Dermis blood vessel endothelial cell (primary cell): ENCODE results near the gene INO80B. TPM values are rescaled to one million over a fixed set of nuclear protein-coding genes. Genes with fewer than 3 reads are reported as not detected.
"Not testable (repeated sequence)": the region's sequence is repeated elsewhere in the genome, so short reads cannot be mapped to it uniquely, and the experiment has no call there.

ENCODE experiments used
- DNase-seq: peaks from one replicate; pipeline ENCODE4 v3.0.0; 2010
- total RNA-seq: library from RNA; depleted of rRNA; stranded (reverse); fragments of >200 nt; gene quantifications from 2 replicates; pipeline ENCODE4 v1.2.3, GENCODE V29; 2014

INO80B gene
- total RNA-seq, 1 donor from 2014 or later, result 24.0 TPM

- no peak for DNase-seq
Observed at GRCh38 chr2:74426181-74426758, 28.6 kb upstream of the INO80B start.

- no peak for DNase-seq
Observed at GRCh38 chr2:74427551-74427950, 27.3 kb upstream of the INO80B start.

DNA sequence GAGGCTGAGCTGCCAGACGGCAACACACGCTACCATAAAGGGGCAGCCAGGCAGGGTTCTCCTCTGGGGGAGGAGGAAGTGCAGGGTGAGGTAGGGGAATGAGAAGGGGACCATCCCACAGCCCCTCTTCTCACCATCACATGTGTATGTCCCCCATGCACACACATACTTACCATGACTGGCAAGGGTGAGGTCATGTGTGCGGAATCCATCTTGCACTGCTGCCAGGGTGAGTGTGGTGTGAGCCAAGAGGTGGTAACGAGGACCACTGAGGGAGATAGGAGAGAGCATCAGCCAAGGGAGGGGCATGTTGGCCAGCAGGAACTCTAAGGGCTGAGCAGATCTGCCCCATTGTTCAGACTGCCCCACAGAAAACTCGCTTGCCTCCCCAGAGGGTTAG is 26.2 kb upstream of the INO80B start:
- DNase-seq, result no peak

DNA sequence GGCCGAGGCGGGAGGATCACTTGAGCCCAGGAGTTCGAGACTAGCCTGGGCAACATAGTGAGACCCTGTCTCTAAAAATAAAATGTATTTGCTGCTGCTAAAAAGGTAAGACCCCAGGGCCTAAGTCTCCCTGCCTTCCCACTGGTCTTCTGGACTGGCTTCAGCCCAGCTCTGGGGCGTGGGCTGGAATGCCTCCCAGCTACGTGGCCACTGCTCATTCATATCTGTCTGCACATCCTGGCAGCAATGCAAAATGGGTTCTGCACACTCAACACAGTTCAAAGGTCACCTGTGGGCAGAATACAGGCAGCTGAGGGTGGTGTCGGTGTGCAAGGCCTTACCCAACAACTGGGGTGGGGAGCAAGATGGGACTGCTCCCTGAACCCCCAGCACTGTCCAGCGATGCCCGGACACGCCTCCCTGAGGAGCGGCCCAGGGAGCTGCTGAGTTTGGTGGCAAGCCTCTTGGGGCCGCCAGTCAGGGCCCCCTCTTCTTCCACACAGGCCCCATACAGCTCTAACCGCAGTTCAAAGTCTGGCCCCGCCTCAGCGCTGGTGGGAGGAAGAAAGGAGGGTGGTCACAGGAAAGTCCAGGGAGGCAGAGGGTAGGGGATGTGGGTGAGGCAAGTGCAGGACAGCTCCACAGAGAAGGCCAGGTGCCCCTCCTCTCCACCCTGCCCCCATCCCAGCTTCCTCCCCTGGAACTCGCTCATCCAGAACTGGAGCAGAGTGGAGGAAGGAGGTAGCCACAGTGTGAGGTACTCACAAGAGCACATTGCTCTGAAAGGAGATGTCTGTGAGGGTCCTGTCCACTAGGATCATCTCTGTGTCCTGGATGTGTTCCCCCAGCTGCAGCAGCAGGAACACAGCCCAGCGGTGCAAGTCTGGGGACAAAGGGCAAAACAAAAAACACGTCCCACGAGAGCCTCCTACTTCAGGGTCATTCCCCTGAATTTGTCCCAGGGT is 25.1 kb upstream of the INO80B start:
- no peak for DNase-seq

DNA sequence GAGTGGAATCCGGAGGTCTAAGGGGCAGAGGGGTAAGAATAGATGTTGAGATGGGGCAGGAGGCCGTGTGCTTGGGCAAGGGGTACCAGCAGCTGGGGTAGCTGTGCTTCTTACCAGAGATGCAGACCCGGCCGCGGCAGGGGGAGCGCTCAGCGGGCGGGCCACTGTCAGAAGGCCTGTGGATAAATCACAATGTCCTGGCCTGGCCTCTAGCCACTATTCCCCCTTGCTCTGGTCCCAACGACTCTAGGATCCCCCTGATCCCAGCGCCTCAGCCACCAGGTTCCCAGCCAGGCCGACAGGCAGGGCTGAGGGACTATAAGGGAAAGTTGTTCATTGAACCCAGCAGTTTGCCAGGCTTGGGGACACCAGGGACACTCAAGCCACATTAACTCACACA is 24.4 kb upstream of the INO80B start:
- DNase-seq, result no peak

- DNase-seq, result no peak
Observed at GRCh38 chr2:74436111-74436805, 18.6 kb upstream of the INO80B start.

- DNase-seq, result no peak
Observed at GRCh38 chr2:74436848-74437695, 17.8 kb upstream of the INO80B start.

DNA sequence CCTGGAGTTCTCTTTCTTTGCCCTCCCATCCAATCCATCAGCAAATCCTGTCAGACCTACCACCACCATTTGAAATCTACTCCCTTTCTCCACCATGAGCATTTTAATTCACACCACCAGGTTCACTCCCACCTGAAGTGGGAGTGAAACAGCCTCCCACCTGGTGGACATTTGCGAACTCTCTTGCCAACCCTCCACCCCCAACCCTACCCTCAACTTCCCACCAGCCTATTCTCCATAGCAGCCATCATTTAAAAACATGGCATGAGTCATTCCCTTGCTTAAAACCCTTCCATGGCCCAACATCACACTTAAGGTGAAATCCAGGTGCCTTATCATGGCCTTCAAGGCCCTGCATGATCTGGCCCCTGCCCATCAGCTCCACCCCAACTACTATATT is 16.6 kb upstream of the INO80B start:
- no peak for DNase-seq

GRCh38 chr2:74439373-74439772 is 15.5 kb upstream of the INO80B start:
- no peak for DNase-seq

GRCh38 chr2:74439803-74440377 is 15.0 kb upstream of the INO80B start:
- DNase-seq, result no peak

GRCh38 chr2:74440378-74441169 is 14.3 kb upstream of the INO80B start:
- DNase-seq, result peak; percentile 67

DNA sequence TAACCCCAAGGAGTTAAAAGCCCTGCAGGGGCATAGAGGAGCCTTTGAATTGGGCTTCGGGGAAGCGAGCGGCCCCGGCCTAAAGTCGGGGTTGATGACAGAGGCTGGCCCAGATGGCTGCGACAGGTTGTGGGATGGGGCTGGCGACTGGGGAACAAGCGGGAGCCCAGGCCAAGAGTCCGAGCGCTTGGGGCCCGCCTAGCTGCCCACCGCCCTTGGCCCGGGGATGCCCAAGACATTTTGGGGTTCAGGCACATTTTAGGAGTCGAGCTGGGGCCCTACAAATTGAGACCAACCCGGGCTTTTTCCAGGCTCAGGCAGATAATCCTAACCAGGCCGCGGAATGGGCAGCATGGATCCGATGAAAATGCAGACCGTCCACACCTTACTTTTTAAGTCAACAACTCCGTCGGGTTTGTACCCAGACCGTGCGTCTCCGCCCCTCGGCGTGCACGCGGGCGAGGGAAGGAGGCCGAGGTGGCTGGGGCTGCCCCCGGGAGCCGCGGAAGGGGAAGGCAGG is 13.7 kb upstream of the INO80B start:
- no peak for DNase-seq

DNA sequence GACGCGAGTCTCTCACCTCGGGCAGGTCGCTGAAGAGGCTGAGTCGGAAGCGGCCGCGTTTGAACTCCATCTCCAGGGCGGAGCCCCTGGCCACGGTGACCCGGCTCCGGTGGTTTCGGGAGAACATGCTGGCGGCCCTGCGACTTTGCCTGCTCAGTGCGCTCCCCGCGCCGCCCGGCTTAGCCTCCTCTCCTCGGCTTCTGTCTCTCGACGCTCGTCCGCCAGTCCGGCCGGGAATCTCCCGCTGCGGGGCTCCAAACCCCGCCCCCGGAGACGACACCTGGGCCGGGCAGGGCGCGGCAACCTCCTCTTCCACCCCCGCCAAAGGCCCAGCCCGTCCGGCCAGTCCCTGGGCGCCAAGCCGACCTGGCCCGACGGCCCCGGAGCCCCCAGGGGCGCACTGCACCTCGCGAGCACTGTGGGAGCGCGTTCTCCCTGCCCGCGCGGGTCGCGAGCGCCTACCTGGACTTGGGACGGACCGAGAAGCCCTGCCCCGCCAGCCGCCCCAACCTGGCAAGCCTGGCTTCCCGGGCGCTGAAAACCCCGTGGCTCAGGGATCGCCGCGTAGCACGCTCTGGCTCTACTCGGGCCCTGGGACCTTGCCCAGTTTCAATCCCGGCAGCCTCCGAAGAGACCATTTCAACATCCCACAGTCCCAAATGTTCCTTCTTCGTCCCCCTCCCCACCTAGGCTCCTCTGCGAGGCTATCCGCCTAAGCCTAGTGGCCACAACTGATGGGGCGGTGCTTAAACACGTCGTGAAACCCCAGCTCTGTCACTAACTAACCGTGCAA is 13.0 kb upstream of the INO80B start, which contains the start of gene RTKN:
TSS of gene RTKN (minus strand) at position 248 of the 793 bp plus-strand sequence. CDS start at position 127, 121 bp downstream.
- DNase-seq, result no peak

GRCh38 chr2:74442483-74443297 is 12.2 kb upstream of the INO80B start:
- not testable (repeated sequence) for DNase-seq

GRCh38 chr2:74444498-74445318 is 10.2 kb upstream of the INO80B start:
- no peak for DNase-seq

DNA sequence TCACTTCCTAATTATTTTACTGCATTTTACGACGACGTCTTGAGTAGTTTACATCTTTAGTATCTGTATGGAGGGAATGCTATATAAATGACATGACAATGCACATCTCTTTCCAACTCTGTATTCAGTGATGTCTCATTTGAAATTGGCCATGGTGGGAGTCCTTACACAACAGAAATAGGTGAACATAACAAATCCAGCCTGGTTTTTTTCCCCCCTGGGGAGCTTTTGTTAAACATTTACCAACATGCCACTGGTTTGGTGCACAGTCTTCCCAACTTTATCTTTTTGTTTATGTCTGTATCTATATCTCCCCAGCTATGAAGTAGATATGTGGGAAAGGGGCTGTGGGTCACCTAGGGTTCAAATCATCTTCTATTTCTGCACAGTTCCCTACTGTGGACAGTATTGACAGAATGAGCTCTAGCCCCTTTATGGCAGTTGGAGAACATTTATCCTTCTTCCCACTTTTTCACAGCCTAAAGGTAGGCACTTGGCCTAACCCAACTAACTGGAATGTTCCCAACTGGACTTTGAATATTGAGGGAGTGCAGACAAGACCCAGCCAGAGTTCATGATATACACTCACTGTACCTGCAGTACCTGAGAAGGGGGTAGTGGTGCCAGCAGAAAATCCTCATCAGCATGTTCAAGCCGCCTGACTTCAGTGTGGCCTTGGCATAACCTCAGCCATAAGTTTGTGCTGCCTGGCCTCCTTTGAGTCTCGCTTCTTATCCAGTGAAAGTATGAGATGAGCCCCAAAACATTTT is 7.5 kb upstream of the INO80B start:
- DNase-seq, result no peak

GRCh38 chr2:74448771-74449170 is 6.1 kb upstream of the INO80B start:
- DNase-seq, result no peak
